B cell (primary cell): ENCODE results near the gene GSG1L. TPM values are rescaled to one million over a fixed set of nuclear protein-coding genes. Genes with fewer than 3 reads are reported as not detected.

ENCODE experiments used
- ATAC-seq: fragments of 200-7000 bp; cut with Tn5 transposase; one replicate; pipeline ENCODE4 v1.10.0; 2021; ENCODE audit warnings: low read depth, mild to moderate bottlenecking, moderate number of reproducible peaks, moderate library complexity
- CTCF ChIA-PET: fragments of 350-600 bp; sonication (Branson Sonifier 250); formaldehyde crosslinking; loops from one replicate; lab custom pipeline; 2021; ENCODE audit warnings: antibody characterized with exemption, inconsistent platforms; lab: Charles Lee
- POLR2A ChIA-PET: fragments of 350-600 bp; sonication (Branson Sonifier 250); formaldehyde crosslinking; loops from one replicate; lab custom pipeline; 2021; ENCODE audit warnings: antibody characterized with exemption; lab: Charles Lee
- DNase-seq: peaks from one replicate; pipeline ENCODE4 v3.0.0; 2013
- H2AFZ ChIP-seq: 2 replicates; pipeline ENCODE4 v1.6.1; 2012; ENCODE audit warnings: mild to moderate bottlenecking, low read depth, low read length; ENCODE audit not compliant: insufficient read depth, poor library complexity, severe bottlenecking
- H3K27ac ChIP-seq, 2 donors: 1 replicate in 1 of 2; 2 replicates in 1 of 2; pipeline ENCODE4 v1.5.1; 2012 to 2013; ENCODE audit warnings: low read length in 2 of 2, mild to moderate bottlenecking in 2 of 2, moderate library complexity in 1 of 2
- H3K27me3 ChIP-seq, 4 experiments: fragments of 200-600 bp in 1 of 4; sonication (generic) in 1 of 4; replicated peaks in 1 of 4; 1 replicate in 2 of 4; 2 replicates in 2 of 4; pipeline versions ENCODE4 v1.6.1 to v1.7.0; 2013 to 2016; ENCODE audit warnings: low read length in 3 of 4, mild to moderate bottlenecking in 2 of 4, mixed read lengths in 1 of 4, moderate library complexity in 1 of 4; ENCODE audit not compliant: insufficient read depth in 4 of 4, control insufficient read depth in 3 of 4; ENCODE audit errors: control extremely low read depth in 1 of 4
- H3K36me3 ChIP-seq, 2 experiments: replicated peaks in 1 of 2; 1 replicate in 1 of 2; 2 replicates in 1 of 2; pipeline versions ENCODE4 v1.6.1 to v1.7.1; 2013; ENCODE audit warnings: low read length in 1 of 2; ENCODE audit not compliant: insufficient read depth in 2 of 2, control insufficient read depth in 1 of 2; ENCODE audit errors: control extremely low read depth in 1 of 2, extremely low read depth in 1 of 2
- H3K4me1 ChIP-seq, 2 donors: fragments of 200-600 bp in 1 of 2; sonication (generic) in 1 of 2; 1 replicate in 1 of 2; 2 replicates in 1 of 2; pipeline versions ENCODE4 v1.5.1 to v1.6.1; 2013 to 2017; ENCODE audit warnings: low read length in 2 of 2; ENCODE audit not compliant: control insufficient read depth in 2 of 2, insufficient read depth in 2 of 2
- H3K4me2 ChIP-seq: replicated peaks from 2 replicates; pipeline ENCODE3; 2012; ENCODE audit warnings: mild to moderate bottlenecking, low read depth, low read length; ENCODE audit not compliant: poor library complexity, severe bottlenecking
- H3K4me3 ChIP-seq, 5 experiments: fragments of 200-600 bp in 1 of 5; sonication (generic) in 1 of 5; 1 replicate in 3 of 5; 2 replicates in 2 of 5; pipeline versions ENCODE4 v1.5.1 to v1.7.0; 2011 to 2016; ENCODE audit warnings: low read length in 4 of 5, mild to moderate bottlenecking in 4 of 5, low read depth in 2 of 5, control low read depth in 1 of 5, moderate library complexity in 1 of 5; ENCODE audit not compliant: insufficient read depth in 1 of 5; ENCODE audit errors: control extremely low read depth in 1 of 5, extremely low read depth in 1 of 5
- H3K79me2 ChIP-seq: fragments of 200-600 bp; sonication (generic); one replicate; pipeline ENCODE4 v1.6.0; 2016; ENCODE audit warnings: low read length; ENCODE audit not compliant: control insufficient read depth, insufficient read depth
- H3K9ac ChIP-seq: fragments of 200-600 bp; sonication (generic); 2 replicates; pipeline ENCODE4 v1.6.1; 2017; ENCODE audit warnings: mild to moderate bottlenecking, low read length, moderate library complexity
- H3K9me3 ChIP-seq, 3 donors: one replicate each; pipeline versions ENCODE4 v1.6.1 to v1.7.1; 2013; ENCODE audit warnings: low read length in 2 of 3; ENCODE audit not compliant: control insufficient read depth in 2 of 3, insufficient read depth in 1 of 3; ENCODE audit errors: control extremely low read depth in 1 of 3
- H4K20me1 ChIP-seq: 2 replicates; pipeline ENCODE4 v1.6.0; 2012; ENCODE audit warnings: mild to moderate bottlenecking, low read length; ENCODE audit not compliant: insufficient read depth, control insufficient read depth, poor library complexity, severe bottlenecking
- H3K27ac Mint-ChIP-seq: one replicate; pipeline ENCODE4 v1.8.0; 2021; ENCODE audit warnings: mixed read lengths
- H3K27me3 Mint-ChIP-seq: one replicate; pipeline ENCODE4 v1.8.0; 2021; ENCODE audit warnings: mixed read lengths
- H3K4me1 Mint-ChIP-seq: one replicate; pipeline ENCODE4 v1.8.0; 2021; ENCODE audit warnings: mixed read lengths
- H3K4me3 Mint-ChIP-seq: one replicate; pipeline ENCODE4 v1.8.0; 2021; ENCODE audit warnings: mixed read lengths
- H3K9me3 Mint-ChIP-seq: one replicate; pipeline ENCODE4 v1.8.0; 2022; ENCODE audit warnings: mixed read lengths; ENCODE audit not compliant: insufficient read depth
- CTCF ChIP-seq: fragments of 200-600 bp; IDR thresholded peaks from one replicate; pipeline ENCODE4 v1.8.0; 2022; ENCODE audit warnings: antibody characterized with exemption, mild to moderate bottlenecking
- EZH2 ChIP-seq: IDR thresholded peaks from 2 replicates; pipeline ENCODE4 v1.6.1; 2012; ENCODE audit warnings: borderline replicate concordance, low read depth, mild to moderate bottlenecking, moderate library complexity, low read length; ENCODE audit not compliant: insufficient read depth, poor library complexity, severe bottlenecking
- WGBS: methylation state at CpG from one replicate; pipeline ENCODE4 v1.1.5; 2013; ENCODE audit warnings: missing lambda C conversion rate; ENCODE audit not compliant: insufficient coverage; 5-methylcytosine and 5-hydroxymethylcytosine counted together
- intact Hi-C: fragments of 100-400 bp; cut with micrococcal nuclease; formaldehyde crosslinking; loops from one replicate; pipeline ENCODE4 v1.10.0; 2022
- polyA plus RNA-seq: library from polyadenylated mRNA; depleted of rRNA; stranded (reverse); fragments of >200 nt; gene quantifications from 2 replicates; pipeline ENCODE4 v1.2.3, GENCODE V29; 2012
- total RNA-seq, 2 donors: library from RNA; stranded (reverse); fragments of 120-200 nt in 1 of 2; gene quantifications; 1 replicate in 1 of 2; 2 replicates in 1 of 2; pipeline versions ENCODE4 v1.2.3 to v1.2.4, GENCODE V29; 2013 to 2022

The GSG1L gene
- total and polyA plus RNA-seq, 2 donors (not counting 1 experiment from before 2014, with no cell fraction given): 0.01 TPM; not detected in 1

DNA sequence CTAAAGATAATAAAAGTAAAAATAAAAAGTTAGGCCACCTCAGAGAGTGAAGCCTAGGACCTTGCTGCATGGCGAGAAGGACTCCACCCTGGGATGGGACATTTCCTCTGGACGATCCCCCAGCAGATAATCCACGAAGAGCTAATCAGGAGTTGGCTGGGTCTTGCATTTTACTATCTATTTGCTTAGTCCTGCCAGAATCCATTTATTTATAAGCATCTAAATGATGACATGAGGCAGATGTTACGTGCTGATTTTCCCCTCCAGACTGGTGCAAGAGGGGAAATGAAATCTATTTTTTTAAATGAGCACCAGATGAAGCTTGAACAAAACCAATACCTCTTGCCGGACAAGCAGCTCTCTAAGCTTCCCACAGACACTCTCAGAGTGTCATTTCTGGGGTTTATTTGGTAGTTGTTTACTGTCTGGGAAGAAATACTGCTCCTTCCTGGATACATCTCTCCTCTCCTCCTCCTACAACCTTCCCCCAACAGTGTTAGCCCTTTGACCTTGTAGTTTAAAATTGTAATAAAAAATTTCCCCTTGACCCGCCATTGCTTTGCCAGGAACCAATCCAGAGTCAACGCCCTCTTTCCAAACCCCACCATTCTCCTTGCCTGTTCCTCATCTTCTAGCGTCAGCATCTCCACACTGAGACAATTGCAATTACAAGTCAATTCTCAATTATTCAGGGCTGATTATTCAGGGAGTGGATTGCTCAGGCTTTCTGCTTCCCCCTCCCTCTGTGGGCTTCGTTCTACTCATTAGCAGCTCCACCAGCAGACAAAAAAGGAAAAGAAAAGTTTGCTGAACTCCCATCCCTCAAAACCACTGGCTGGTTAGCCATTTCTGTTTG, 63.0 kb downstream of the GSG1L start:
- no peaks in the 10 kb centered on the region for H3K79me2 ChIP-seq
- no peaks in the 10 kb centered on the region for H3K4me1 ChIP-seq
- H3K9me3 Mint-ChIP-seq: no peaks in the 10 kb centered on the region
- no peak overlapping the region for H3K27ac Mint-ChIP-seq
- H3K4me1 Mint-ChIP-seq: no peaks in the 10 kb centered on the region
- intact Hi-C loops: no loop called here
- H3K9ac ChIP-seq: no peak overlapping the region
- H2AFZ ChIP-seq: no peak overlapping the region
- H4K20me1 ChIP-seq: no peaks in the 10 kb centered on the region
- no peak overlapping the region for H3K4me3 Mint-ChIP-seq
- H3K9me3 ChIP-seq: peaks cover 0 to 4% (median 0%) of the 10 kb centered on the region in 3 donors
- no peak for ATAC-seq
- WGBS: 88% methylated on average over 3 of the region's 9 CpGs
- ChIA-PET POLR2A (no interaction called here), CTCF (no interaction called here)
- H3K27me3 Mint-ChIP-seq: peaks cover 11% of the 10 kb centered on the region
- H3K4me2 ChIP-seq: no peak overlapping the region
- no peaks in the 10 kb centered on the region for H3K27me3 ChIP-seq
- DNase-seq: no peak
- TF ChIP-seq EZH2 (no peak), CTCF (no peak)
- no peaks in the 10 kb centered on the region for H3K36me3 ChIP-seq
- no peak overlapping the region for H3K4me3 ChIP-seq
- H3K27ac ChIP-seq: no peak overlapping the region

DNA sequence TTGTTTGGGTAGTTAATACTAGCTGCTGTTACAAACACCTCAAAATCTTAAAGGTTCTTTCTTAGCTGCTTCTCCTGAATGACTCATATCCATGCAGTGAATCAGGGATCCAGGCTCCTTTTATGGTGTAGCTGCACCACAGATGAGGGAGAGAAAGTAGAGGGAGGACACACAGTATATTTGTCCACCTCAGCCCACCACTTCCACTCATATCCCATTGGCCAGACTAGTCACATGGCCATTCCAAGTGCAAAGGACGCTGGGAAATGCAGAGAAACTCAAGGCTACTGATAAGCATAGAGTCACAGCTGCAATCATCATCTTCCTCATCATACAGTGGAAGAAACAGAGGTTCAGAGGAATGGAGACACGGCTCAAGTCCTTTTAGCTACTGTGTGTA, 63.8 kb downstream of the GSG1L start:
- Histone ChIP-seq H3K27me3 (no peaks in the 10 kb centered on the region), H3K4me3 (no peak overlapping the region), H3K36me3 (no peaks in the 10 kb centered on the region), H3K79me2 (no peaks in the 10 kb centered on the region), H4K20me1 (no peaks in the 10 kb centered on the region), H3K4me2 (no peak overlapping the region), H3K4me1 (no peaks in the 10 kb centered on the region), H3K9ac (no peak overlapping the region), H3K27ac (no peak overlapping the region), H3K9me3 (peaks cover 0 to 4% (median 0%) of the 10 kb centered on the region in 3 donors), H2AFZ (no peak overlapping the region)
- peaks cover 11% of the 10 kb centered on the region for H3K27me3 Mint-ChIP-seq
- TF ChIP-seq EZH2 (no peak), CTCF (no peak)
- ATAC-seq (no peak), DNase-seq (no peak)
- H3K4me3 Mint-ChIP-seq: no peak overlapping the region
- H3K27ac Mint-ChIP-seq: no peak overlapping the region
- intact Hi-C loops: no loop called here
- ChIA-PET CTCF (no interaction called here), POLR2A (no interaction called here)
- 100% methylated on average over 1 of the region's 2 CpGs for WGBS
- H3K4me1 Mint-ChIP-seq: no peaks in the 10 kb centered on the region
- no peaks in the 10 kb centered on the region for H3K9me3 Mint-ChIP-seq
